GM12865 (cell line): ENCODE measurements around the gene THAP7.
A peak's percentile ranks its signal among the peaks of the same experiment; 100 is the strongest.
"Not testable (repeated sequence)": the region's sequence is repeated elsewhere in the genome, so short reads cannot be mapped to it uniquely, and the experiment has no call there.

Experiments used
- DNase-seq: peaks from one replicate; pipeline ENCODE4 v3.0.0; 2010; ENCODE audit warnings: low read depth
- H3K4me3 ChIP-seq: 2 replicates; pipeline ENCODE4 v1.5.1; 2011; ENCODE audit warnings: mild to moderate bottlenecking, low read depth, low read length, control low read depth
- CTCF ChIP-seq: IDR thresholded peaks from 2 replicates; pipeline ENCODE4 v1.5.1; 2011; ENCODE audit warnings: low read length, control low read depth, low read depth, inconsistent platforms; ENCODE audit not compliant: insufficient read depth; ENCODE audit errors: missing control alignments

Gene THAP7

GRCh38 chr22:21001601-21002325, at the start of gene THAP7:
Gene THAP7 (minus strand): TSS chr22:21002118. CDS start chr22:21001911, 207 bp downstream.
- no peak for TF ChIP-seq CTCF
- peak; percentile 98 for DNase-seq
- peak within 1 kb of the TSS; percentile 99 for H3K4me3 ChIP-seq

- no peak for TF ChIP-seq CTCF
- H3K4me3 ChIP-seq = no peak overlapping the region
- no peak for DNase-seq
Observed at GRCh38 chr22:21051145-21051830, 49.4 kb upstream of the THAP7 start.

GRCh38 chr22:21048965-21049364, 47.0 kb upstream of the THAP7 start:
- H3K4me3 ChIP-seq, DNase-seq: not testable (repeated sequence)

- not testable (repeated sequence) for DNase-seq, H3K4me3 ChIP-seq
Observed at GRCh38 chr22:21048448-21048847, 46.5 kb upstream of the THAP7 start.

GRCh38 chr22:21047730-21048129, 45.8 kb upstream of the THAP7 start:
- no peak for TF ChIP-seq CTCF
- no peak overlapping the region for H3K4me3 ChIP-seq
- DNase-seq = no peak

- DNase-seq = no peak
- TF ChIP-seq CTCF = no peak
- no peak overlapping the region for H3K4me3 ChIP-seq
Observed at GRCh38 chr22:21047035-21047661, 45.2 kb upstream of the THAP7 start.

- H3K4me3 ChIP-seq = no peak within 1 kb of the TSS
- DNase-seq = peak; percentile 88
- TF ChIP-seq CTCF = no peak
Observed at GRCh38 chr22:21045585-21046294, 43.8 kb upstream of the THAP7 start, which contains the start of gene LRRC74B. Gene LRRC74B (plus strand): TSS chr22:21045946. CDS start chr22:21045987, 41 bp downstream.
